Upper lobe of right lung (tissue), 1 donor: ENCODE data around the gene LYSET. TPM values are rescaled to one million over a fixed set of nuclear protein-coding genes. Genes with fewer than 3 reads are reported as not detected.

Source experiments
- ATAC-seq: fragments of 200-7000 bp; cut with Tn5 transposase; one replicate; pipeline ENCODE4 v1.9.1; 2020; ENCODE audit warnings: mild to moderate bottlenecking, moderate library complexity
- DNase-seq: peaks from one replicate; pipeline ENCODE4 v3.0.0-alpha.2; 2020
- H3K27ac ChIP-seq: fragments of 200-600 bp; one replicate; pipeline ENCODE4 v1.8.0; 2022
- H3K27me3 ChIP-seq: fragments of 200-600 bp; one replicate; pipeline ENCODE4 v1.8.0; 2022; ENCODE audit warnings: mild to moderate bottlenecking
- H3K36me3 ChIP-seq: fragments of 200-600 bp; one replicate; pipeline ENCODE4 v1.8.0; 2022
- H3K4me1 ChIP-seq: fragments of 200-600 bp; one replicate; pipeline ENCODE4 v1.8.0; 2022
- H3K4me3 ChIP-seq: fragments of 200-600 bp; one replicate; pipeline ENCODE4 v1.8.0; 2022; ENCODE audit warnings: mild to moderate bottlenecking
- H3K9me3 ChIP-seq: fragments of 200-600 bp; one replicate; pipeline ENCODE4 v1.8.0; 2022
- CTCF ChIP-seq: fragments of 200-600 bp; IDR thresholded peaks from one replicate; pipeline ENCODE4 v1.8.0; 2022; ENCODE audit warnings: antibody characterized with exemption
- intact Hi-C: fragments of 100-400 bp; cut with DNase I; formaldehyde crosslinking; loops from one replicate; pipeline ENCODE4 v1.11.0; 2022
- total RNA-seq: library from RNA; stranded (reverse); fragmentation: NEBNext Ultra II Directional; extraction: Animal tissue kit (Norgen Biotek cat#: 25700); gene quantifications from one replicate; pipeline ENCODE4 v1.2.1, GENCODE V29; 2021
- donor health status: DM: no; HTN: yes; CAD: no; lungs with severe emphysema.

LYSET gene
- total RNA-seq, 1 donor from 2014 or later = 33.0 TPM

GRCh38 chr14:93207468-93208308 is 22.6 kb downstream of the LYSET start:
- intact Hi-C loops = no loop called here
- H3K36me3 ChIP-seq = peaks cover 19% of the 10 kb centered on the region
- no peaks in the 10 kb centered on the region for H3K27me3 ChIP-seq
- peak overlapping the region; percentile 80 for H3K4me3 ChIP-seq
- H3K4me1 ChIP-seq = peaks cover 25% of the 10 kb centered on the region
- DNase-seq = no peak
- peak; percentile 39 for TF ChIP-seq CTCF
- H3K27ac ChIP-seq = peak overlapping the region; percentile 90
- no peaks in the 10 kb centered on the region for H3K9me3 ChIP-seq
- peak; percentile 70 for ATAC-seq

- DNase-seq (no peak), ATAC-seq (no peak)
- no peak for TF ChIP-seq CTCF
- Histone ChIP-seq H3K9me3 (no peaks in the 10 kb centered on the region), H3K27ac (no peak overlapping the region), H3K4me3 (no peak overlapping the region), H3K36me3 (peaks cover 66% of the 10 kb centered on the region), H3K27me3 (no peaks in the 10 kb centered on the region), H3K4me1 (peaks cover 14% of the 10 kb centered on the region)
- intact Hi-C loops = no loop called here
Measured at GRCh38 chr14:93212432-93212831, 27.3 kb downstream of the LYSET start.

GRCh38 chr14:93214598-93214997 is 29.5 kb downstream of the LYSET start:
- TF ChIP-seq CTCF = no peak
- intact Hi-C loops = no loop called here
- peaks cover 86% of the 10 kb centered on the region for H3K36me3 ChIP-seq

GRCh38 chr14:93219103-93219726 is 34.1 kb downstream of the LYSET start:
- intact Hi-C loops = no loop called here
- H3K27me3 ChIP-seq = no peaks in the 10 kb centered on the region
- H3K27ac ChIP-seq = no peak overlapping the region
- peaks cover 95% of the 10 kb centered on the region for H3K36me3 ChIP-seq
- H3K4me3 ChIP-seq = no peak overlapping the region
- ATAC-seq (peak; percentile 85), DNase-seq (peak; percentile 29)
- H3K9me3 ChIP-seq = no peaks in the 10 kb centered on the region
- H3K4me1 ChIP-seq = no peaks in the 10 kb centered on the region
- TF ChIP-seq CTCF = peak; percentile 58

More at GRCh38 chr14:93214598-93214997, 29.5 kb downstream of the LYSET start:
- Histone ChIP-seq H3K9me3 (no peaks in the 10 kb centered on the region), H3K27ac (no peak overlapping the region), H3K27me3 (no peaks in the 10 kb centered on the region), H3K4me1 (peaks cover 2% of the 10 kb centered on the region), H3K4me3 (no peak overlapping the region)
- no peak for DNase-seq
- ATAC-seq = no peak

- peaks cover 84% of the 10 kb centered on the region for H3K36me3 ChIP-seq
Measured at GRCh38 chr14:93220509-93220908, 35.4 kb downstream of the LYSET start.

More at GRCh38 chr14:93220509-93220908, 35.4 kb downstream of the LYSET start:
- Histone ChIP-seq H3K4me1 (no peaks in the 10 kb centered on the region), H3K27me3 (no peaks in the 10 kb centered on the region), H3K4me3 (no peak overlapping the region), H3K9me3 (no peaks in the 10 kb centered on the region), H3K27ac (no peak overlapping the region)
- intact Hi-C loops = no loop called here
- no peak for DNase-seq
- no peak for ATAC-seq
- no peak for TF ChIP-seq CTCF
